ENCODE measurements around the gene ZKSCAN5. TPM values are rescaled to one million over a fixed set of nuclear protein-coding genes. Genes with fewer than 3 reads are reported as not detected.

ZKSCAN5 gene
- total RNA-seq, 1 experiment from 2014 or later: 15.5 TPM

GRCh38 chr7:99468336-99468918 is 36.0 kb upstream of the ZKSCAN5 start (continued):
- TF ChIP-seq JUN (CRISPR knock-in tag; IDR thresholded peaks at IDR 0.05) (no peak), ZNF121 (CRISPR knock-in tag; IDR thresholded peaks at IDR 0.05) (no peak), NR3C1 (CRISPR knock-in tag; conservative IDR thresholded peaks at IDR 0.05; ENCODE audit: low read depth) (no peak), MLX (CRISPR knock-in tag; IDR thresholded peaks at IDR 0.05) (no peak), SOX15 (CRISPR knock-in tag; IDR thresholded peaks at IDR 0.05) (no peak), TEAD4 (CRISPR knock-in tag; IDR thresholded peaks at IDR 0.05) (no peak)

GRCh38 chr7:99469381-99470065 is 34.9 kb upstream of the ZKSCAN5 start:
- H3K4me1 Mint-ChIP-seq: peaks cover 22% of the 10 kb centered on the region
- ATAC-seq (peak; percentile 2; the same call in 1 of the 2 replicates), DNase-seq (ENCODE audit: low spot score) (peak; percentile 25)
- H3K27me3 Mint-ChIP-seq (ENCODE audit: low read depth): peaks cover 5% of the 10 kb centered on the region; the same call in 1 of the 2 replicates
- peak overlapping the region; percentile 60 for H3K4me3 Mint-ChIP-seq
- ChIA-PET CTCF (interaction anchor here (0.6 to 1.3 kb wide), 2 partner anchors 11 to 23 kb away, joined by 3 to 4 read pairs; no protein-coding TSS in a partner anchor), POLR2A (interaction anchor here (1.2 kb wide), 1 partner anchor 337 kb away, joined by 3 read pairs; no protein-coding TSS in a partner anchor)
- no peaks in the 10 kb centered on the region for H3K9me3 Mint-ChIP-seq
- H3K27ac Mint-ChIP-seq: peak overlapping the region; percentile 82
- H3K36me3 Mint-ChIP-seq: peaks cover 5% of the 10 kb centered on the region
- TF ChIP-seq ATF3 (CRISPR knock-in tag; conservative IDR thresholded peaks at IDR 0.05): no peak
- TF ChIP-seq ARID4B (CRISPR knock-in tag; IDR thresholded peaks at IDR 0.05; ENCODE audit: borderline replicate concordance): no peak
- no peak for TF ChIP-seq RELA (CRISPR knock-in tag; IDR thresholded peaks at IDR 0.05; ENCODE audit: borderline replicate concordance)
- no peak for TF ChIP-seq JAZF1 (CRISPR knock-in tag; IDR thresholded peaks at IDR 0.05)
- TF ChIP-seq SP1 (CRISPR knock-in tag; conservative IDR thresholded peaks at IDR 0.05): no peak
- TF ChIP-seq AFF4 (CRISPR knock-in tag; IDR thresholded peaks at IDR 0.05; ENCODE audit: borderline replicate concordance): no peak
- no peak for TF ChIP-seq ERG (CRISPR knock-in tag; IDR thresholded peaks at IDR 0.05)
- no peak for TF ChIP-seq FOXP1 (CRISPR knock-in tag; IDR thresholded peaks at IDR 0.05; ENCODE audit: borderline replicate concordance)
- TF ChIP-seq PRDM15 (CRISPR knock-in tag; IDR thresholded peaks at IDR 0.05): no peak
- no peak for TF ChIP-seq PREB (CRISPR knock-in tag; IDR thresholded peaks at IDR 0.05; ENCODE audit: borderline replicate concordance)
- no peak for TF ChIP-seq GABPB1 (CRISPR knock-in tag; IDR thresholded peaks at IDR 0.05)
- no peak for TF ChIP-seq MAX (CRISPR knock-in tag; IDR thresholded peaks at IDR 0.05)
